Left renal cortex interstitium (tissue), 4 donors: ENCODE data around the gene KCNJ1. TPM values are rescaled to one million over a fixed set of nuclear protein-coding genes. Genes with fewer than 3 reads are reported as not detected.

ENCODE experiments used
- DNase-seq, 4 donors: peaks; one replicate each; pipeline ENCODE4 v3.0.0-alpha.2; 2013; ENCODE audit warnings: low read depth in 4 of 4, low spot score in 2 of 4, missing footprints in 1 of 4
- polyA plus RNA-seq, 4 donors: library from polyadenylated mRNA; unstranded; fragments of 120-200 nt; gene quantifications; one replicate each; pipeline ENCODE4 v1.2.1, GENCODE V29; 2013; ENCODE audit not compliant: insufficient read length in 4 of 4

KCNJ1 gene
- polyA plus RNA-seq, 4 donors: 68.9 to 127 (median 88.0) TPM

GRCh38 chr11:128884703-128885338 lies 17.7 kb upstream of the KCNJ1 start:
- peak in 1 of 4 donors; percentile 45 for DNase-seq

DNA sequence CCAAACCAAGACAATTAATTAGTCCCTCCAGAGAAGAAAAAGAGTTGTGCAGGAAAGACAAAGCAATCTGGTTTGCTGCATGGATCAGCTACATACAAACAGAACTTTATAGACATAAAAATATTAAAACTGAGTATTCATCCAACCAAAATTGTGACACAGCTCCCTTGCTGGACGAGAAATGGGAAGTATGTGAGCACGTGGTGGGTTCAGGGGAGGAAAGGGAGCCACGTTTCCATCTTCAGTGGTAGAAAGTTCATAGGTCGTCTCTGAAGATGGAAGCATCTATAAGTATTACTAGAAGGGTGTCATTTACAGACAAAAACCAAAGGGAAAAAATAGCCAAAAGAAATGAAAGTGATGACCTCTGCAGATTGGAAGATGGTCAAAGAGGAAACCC lies 17.0 kb upstream of the KCNJ1 start:
- DNase-seq: no peak

DNA sequence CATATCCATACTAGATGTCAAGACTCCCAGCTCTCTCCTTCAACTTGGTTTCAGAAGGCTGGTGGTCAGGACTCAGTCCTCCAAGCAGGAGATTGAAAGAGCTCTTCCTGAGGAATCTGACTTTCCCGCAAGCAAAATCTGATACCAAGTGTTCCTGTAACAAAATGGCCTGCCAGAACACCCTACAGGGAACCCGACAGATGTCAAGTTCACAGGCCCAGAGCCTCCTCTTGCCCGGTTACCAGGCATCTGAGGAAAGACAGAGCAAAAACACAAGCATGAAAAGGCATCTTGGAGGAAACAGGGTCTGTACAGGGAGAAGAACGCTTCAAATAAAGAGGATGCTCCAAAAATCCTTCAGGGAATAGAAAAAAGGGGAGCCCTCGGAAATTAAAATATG lies 15.4 kb upstream of the KCNJ1 start:
- DNase-seq: no peak

GRCh38 chr11:128881221-128881620 lies 14.1 kb upstream of the KCNJ1 start:
- no peak for DNase-seq

- DNase-seq: no peak
These were observed 12.7 kb upstream of the KCNJ1 start for GRCh38 chr11:128879817-128880216.

GRCh38 chr11:128878455-128878854 lies 11.4 kb upstream of the KCNJ1 start:
- no peak for DNase-seq

DNA sequence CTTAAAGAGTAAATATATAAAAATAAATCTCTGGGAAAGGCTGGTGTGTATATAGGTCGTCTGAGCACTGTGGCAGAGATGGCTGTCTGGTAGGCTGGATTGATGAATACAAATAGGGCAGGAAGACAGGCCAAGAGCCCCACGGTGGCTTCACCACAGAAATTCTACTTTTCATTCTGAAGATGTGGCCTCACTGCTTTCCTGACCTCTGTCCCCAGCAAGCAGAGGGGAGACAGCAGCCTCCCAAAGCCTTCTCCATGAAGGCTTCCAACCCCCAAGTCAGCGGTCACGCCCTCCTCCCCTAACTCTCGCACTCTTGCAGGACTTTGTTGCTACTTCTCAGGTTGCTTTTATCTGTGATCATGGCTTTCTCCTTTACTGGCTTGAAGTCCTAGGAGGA lies 10.6 kb upstream of the KCNJ1 start:
- no peak for DNase-seq

DNA sequence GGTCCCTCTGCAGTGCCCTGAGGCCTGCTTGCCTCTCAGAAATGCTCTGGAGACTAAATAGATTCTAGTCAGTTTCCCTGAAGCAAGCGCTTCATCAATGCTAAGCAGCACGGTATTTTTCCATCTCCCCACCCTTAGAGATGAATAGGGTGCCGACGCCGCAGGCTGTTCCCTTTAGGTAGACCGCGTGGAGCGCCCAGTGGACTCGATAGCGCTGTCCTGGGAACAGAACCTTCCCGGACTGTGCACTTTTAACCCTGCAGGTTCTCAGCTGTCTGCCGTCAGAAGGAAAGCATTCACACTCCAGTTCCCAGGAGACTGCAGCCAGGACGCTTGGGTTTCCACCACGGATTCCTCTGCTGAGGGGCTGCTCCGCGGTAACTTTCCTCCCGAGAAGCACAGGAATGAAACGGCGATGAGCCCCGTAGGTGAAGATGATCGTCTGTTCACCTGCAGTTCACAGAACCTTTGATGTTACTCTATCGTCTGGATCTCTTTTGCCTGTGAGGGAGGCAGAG lies 9.1 kb upstream of the KCNJ1 start:
- DNase-seq: no peak

DNA sequence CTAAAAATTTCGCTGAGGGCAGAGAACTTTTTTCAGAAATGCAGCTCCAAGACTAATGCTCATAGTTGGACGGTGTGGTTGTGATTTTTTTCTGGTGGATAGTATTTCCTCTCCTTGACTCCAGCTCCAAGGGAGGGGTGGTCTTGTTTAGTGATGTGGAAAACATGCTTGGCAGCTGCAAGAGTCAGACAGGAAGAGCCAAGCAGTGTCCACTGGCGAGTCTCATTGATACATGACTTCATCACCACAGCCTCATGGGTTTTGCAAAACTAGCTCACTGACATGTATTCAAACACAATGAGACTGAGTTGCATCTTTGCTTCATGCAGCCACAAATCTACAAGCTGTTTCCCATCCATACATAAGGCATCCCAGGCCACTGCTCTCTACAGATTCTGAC lies 7.3 kb upstream of the KCNJ1 start:
- DNase-seq: no peak

DNA sequence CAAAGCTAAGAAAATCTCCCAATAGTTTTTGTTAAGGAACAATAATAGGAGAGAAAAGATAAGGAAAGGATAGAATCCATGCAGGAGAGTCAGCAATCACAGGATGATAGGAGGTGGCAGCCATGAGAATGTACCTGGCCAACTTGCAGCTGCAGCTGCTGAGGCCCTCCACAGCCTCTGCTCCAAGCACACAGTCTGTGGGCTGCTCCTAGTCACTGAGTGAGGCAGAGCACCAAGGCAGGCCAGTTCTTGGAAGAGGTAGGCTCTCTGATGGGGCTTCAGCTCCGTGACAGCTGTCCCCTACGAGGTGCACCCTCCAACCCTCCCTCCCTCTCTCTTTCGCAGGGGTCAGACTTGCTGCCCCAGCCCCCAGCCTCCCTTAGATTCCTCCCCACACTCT lies 5.5 kb upstream of the KCNJ1 start:
- DNase-seq: no peak

GRCh38 chr11:128872094-128872493 lies 5.0 kb upstream of the KCNJ1 start:
- DNase-seq: no peak

DNA sequence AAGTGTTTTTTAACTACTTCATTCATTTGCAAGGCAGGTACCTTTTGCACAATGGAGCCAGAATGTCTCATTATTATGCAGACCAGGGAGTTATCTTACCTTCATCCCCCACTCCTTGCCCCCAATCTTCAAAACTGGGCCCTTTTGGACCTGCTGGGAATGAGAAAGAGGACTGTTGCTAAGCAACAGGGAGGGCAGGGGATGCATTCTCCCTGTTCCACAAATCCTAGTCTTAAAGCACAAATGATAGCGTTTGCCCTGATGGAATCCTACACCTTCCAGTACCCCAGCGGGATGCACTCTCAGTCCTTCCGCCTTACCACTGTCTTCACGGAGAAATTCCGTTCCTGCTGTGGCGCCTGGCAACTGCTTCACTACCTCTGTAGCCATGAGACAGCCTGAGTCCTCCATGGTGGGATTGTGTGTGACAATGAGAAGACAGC lies 4.1 kb upstream of the KCNJ1 start:
- no peak for DNase-seq

DNA sequence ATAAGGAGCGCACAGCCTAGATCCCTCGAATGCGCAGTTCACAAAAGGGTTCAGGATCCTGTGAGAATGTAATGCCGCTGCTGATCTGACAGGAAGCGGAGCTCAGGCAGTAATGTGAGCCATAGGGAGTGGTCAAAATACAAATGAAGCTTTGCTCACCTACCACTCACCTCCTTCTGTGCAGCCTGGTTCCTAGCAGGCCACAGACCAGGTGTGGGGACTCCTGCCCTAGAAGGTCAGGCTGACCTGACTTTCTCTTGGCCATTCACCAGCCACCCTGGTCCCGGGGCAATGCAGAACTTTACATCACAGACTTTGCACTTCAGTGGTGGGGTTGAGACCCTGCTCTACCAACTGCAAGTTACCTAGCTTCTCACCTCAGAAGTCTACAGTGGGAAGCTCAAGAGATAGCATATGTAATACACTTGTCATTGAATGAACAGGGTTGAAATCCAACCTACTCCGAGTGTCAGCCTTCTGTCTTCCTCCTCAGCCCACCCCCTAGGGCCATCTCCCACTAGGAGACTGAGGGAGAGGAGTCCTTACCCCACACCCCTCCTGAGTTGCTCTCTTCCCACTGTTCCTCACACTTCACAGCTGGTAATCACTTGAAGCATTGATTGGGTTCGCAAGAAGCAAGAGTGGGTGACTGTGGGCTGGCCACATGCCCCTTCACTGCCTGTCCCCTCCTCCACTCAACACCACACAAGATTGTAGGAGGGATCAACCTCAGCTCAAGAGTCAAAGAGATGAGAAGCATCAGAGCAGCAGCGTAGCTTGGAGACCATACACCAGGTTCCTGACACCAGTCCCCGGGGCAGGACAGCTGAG lies 2.0 kb upstream of the KCNJ1 start:
- DNase-seq: no peak

- DNase-seq: no peak
These were observed 1.6 kb downstream of the KCNJ1 start for GRCh38 chr11:128865490-128865889.

- no peak for DNase-seq
These were observed 4.0 kb downstream of the KCNJ1 start for GRCh38 chr11:128862908-128863660.

- DNase-seq: no peak
These were observed 4.7 kb downstream of the KCNJ1 start for GRCh38 chr11:128862406-128862805.

- DNase-seq: no peak
These were observed 6.3 kb downstream of the KCNJ1 start for GRCh38 chr11:128860571-128861361.

- DNase-seq: peak in 1 of 4 donors; percentile 53
These were observed 7.3 kb downstream of the KCNJ1 start for GRCh38 chr11:128859563-128860441.

DNA sequence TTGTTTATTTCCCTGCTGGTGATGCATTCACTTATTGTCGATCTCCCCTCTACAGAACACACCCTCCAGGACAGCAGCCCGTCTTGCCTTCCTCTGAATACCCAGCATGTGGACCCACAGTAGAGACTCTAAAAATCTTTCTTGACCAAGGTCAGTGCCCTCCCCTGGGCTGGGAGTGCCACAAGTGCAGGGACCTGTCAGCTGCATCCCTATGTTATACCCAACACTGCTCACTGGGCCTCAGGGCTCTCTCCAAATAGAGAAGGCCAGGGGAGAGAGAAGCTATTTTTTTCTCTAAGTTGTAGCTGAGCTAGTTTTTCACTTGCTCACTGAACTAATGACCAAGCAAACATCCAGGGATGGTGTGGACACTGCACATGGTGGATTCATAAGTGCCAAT lies 9.8 kb downstream of the KCNJ1 start:
- no peak for DNase-seq
